ENCODE measurements around the gene FMNL2.

FMNL2 gene

DNA sequence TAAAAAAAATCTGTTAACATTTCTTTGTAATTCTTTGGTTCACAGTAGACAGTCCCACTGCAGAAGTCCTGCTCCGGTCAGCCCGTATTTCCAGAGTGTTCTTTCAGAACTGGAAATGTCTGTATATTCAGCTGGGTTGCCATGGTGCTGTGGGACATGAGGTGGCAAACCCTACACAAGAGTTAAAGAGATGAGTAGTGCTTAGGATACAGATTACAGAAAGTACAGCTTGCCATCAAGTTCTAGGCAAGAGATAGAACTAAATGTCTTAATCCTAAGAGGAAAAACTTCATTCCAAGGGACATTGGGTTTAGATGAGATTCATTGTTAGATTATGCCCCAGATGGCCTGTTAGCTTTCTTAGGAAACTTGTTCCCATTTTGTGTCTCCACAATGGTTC, 60.1 kb downstream of the FMNL2 start:
- H3K27ac ChIP-seq, result no peak overlapping the region
- TF ChIP-seq ZFX (IDR thresholded peaks at IDR 0.05; ENCODE audit: borderline replicate concordance), result no peak
- TF ChIP-seq, protein P1, sequence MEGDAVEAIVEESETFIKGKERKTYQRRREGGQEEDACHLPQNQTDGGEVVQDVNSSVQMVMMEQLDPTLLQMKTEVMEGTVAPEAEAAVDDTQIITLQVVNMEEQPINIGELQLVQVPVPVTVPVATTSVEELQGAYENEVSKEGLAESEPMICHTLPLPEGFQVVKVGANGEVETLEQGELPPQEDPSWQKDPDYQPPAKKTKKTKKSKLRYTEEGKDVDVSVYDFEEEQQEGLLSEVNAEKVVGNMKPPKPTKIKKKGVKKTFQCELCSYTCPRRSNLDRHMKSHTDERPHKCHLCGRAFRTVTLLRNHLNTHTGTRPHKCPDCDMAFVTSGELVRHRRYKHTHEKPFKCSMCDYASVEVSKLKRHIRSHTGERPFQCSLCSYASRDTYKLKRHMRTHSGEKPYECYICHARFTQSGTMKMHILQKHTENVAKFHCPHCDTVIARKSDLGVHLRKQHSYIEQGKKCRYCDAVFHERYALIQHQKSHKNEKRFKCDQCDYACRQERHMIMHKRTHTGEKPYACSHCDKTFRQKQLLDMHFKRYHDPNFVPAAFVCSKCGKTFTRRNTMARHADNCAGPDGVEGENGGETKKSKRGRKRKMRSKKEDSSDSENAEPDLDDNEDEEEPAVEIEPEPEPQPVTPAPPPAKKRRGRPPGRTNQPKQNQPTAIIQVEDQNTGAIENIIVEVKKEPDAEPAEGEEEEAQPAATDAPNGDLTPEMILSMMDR (IDR thresholded peaks at IDR 0.05), result no peak

DNA sequence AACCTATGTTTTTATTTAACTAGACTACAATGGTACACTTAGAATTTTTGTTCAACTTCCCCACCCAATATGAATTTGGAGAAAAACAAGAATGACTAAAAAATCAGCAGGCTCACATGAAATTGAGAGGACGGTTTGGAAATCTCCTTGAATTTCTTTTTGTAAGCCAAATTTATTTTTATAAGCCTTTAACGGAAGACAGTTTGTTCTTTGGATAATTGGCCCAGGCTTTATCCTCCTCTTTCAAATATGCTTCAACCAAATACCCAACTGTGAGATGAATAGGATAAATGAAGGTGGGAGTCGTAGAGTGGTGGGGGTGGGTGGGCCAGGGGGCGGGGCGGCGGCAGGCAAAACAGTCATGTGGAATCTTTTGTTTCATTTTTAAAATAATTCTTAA, 60.6 kb downstream of the FMNL2 start:
- TF ChIP-seq, protein P1 (IDR thresholded peaks at IDR 0.05), result no peak
- TF ChIP-seq ZFX (IDR thresholded peaks at IDR 0.05; ENCODE audit: borderline replicate concordance), result no peak
- H3K27ac ChIP-seq, result no peak overlapping the region

DNA sequence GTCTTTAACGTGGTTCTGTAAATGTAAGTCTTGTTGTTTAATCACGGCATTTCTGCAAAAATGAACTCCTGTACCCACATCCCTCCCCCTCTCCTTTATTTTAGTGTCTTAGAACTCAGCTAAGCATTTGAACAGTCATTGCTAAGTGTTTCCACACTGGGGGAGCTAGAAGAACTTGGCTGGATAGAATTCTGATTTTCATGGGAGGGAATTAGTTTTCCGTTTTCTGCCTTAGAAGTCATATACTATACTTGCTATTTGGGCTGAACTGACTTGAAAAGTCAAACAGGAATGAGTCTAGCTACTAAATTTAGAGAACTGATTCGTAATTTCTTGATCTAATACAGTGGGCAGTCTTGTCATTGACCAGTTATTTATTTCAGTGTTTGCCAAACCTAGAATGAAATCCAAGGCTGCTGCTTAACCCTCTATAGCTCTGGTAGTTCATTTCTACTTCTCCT, 61.1 kb downstream of the FMNL2 start:
- H3K27ac ChIP-seq, result no peak overlapping the region

DNA sequence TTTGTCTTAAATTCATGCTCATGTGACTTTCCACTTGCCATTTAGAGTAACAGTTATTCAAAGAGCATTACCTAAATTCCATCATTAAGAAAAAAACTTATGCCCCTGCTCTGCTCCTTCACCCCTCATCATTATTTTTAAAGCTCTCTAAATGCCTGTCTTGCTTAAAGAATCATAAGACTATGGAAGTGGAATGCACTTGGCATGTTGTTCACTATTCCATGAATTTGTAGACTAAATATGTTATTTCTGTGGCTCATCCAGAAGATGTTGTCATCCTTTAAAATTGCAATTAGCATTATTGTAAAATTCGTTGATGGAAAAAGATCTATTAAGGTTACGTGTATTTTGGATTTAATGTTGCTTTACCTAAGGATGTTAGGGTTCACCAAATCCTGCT, 61.8 kb downstream of the FMNL2 start:
- TF ChIP-seq, protein P1 (IDR thresholded peaks at IDR 0.05), result no peak
- TF ChIP-seq ZFX (IDR thresholded peaks at IDR 0.05; ENCODE audit: borderline replicate concordance), result no peak
- H3K27ac ChIP-seq, result no peak overlapping the region

More for the DNA sequence above, 61.1 kb downstream of the FMNL2 start:
- no peak for TF ChIP-seq ZFX (IDR thresholded peaks at IDR 0.05; ENCODE audit: borderline replicate concordance)
- TF ChIP-seq, protein P1 (IDR thresholded peaks at IDR 0.05), result no peak

DNA sequence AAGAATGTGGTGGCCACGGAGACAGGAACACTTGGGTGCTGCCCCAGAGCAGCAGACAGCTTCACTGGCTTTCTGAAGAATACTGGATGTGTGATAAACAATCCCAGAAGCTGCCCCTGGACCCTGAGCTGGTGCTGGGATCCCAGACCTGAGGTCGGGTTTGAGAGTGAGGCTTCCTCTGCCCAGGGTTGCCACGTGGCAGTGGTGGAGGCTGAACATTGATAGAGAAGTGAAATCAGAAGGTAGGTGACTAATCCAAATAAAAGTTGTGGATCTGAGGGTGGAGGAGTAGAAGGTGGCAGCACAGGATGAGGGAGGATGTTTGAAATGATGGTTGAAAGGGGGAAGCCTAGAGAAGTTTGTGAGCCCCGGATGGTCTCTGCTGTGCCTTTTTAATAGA, 64.0 kb downstream of the FMNL2 start:
- no peak for TF ChIP-seq ZFX (IDR thresholded peaks at IDR 0.05; ENCODE audit: borderline replicate concordance)
- TF ChIP-seq, protein P1 (IDR thresholded peaks at IDR 0.05), result no peak
- no peak overlapping the region for H3K27ac ChIP-seq

DNA sequence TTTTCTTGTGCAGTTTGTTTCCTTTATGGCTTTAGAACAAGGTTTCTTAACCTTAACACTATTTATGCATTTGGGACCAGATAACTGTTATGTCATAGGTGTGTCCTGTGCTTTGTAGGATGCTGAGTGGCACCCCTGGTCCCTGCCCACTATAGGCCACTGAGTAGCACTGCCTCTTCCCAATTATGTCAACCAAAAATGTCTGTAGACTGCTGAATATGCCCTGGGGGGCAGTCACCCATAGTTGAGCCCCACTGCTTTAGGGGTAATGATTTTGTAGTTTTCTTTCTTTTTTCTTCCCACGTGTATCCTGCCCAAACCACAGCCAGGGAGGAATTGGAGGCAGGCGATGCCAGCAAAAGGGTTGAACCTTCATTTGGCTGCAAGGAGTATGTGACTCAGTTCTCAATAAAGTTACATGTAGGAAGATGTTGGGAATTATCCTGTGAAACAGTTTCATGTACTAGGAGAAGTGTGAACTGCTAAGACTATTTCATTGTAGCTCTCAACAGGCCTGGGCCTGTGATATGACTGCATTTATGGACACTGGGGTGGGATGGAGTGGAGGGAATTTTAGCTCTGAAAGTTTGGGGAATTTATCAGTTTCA, 65.7 kb downstream of the FMNL2 start:
- TF ChIP-seq, protein P1 (IDR thresholded peaks at IDR 0.05), result no peak
- TF ChIP-seq ZFX (IDR thresholded peaks at IDR 0.05; ENCODE audit: borderline replicate concordance), result no peak
- no peak overlapping the region for H3K27ac ChIP-seq

DNA sequence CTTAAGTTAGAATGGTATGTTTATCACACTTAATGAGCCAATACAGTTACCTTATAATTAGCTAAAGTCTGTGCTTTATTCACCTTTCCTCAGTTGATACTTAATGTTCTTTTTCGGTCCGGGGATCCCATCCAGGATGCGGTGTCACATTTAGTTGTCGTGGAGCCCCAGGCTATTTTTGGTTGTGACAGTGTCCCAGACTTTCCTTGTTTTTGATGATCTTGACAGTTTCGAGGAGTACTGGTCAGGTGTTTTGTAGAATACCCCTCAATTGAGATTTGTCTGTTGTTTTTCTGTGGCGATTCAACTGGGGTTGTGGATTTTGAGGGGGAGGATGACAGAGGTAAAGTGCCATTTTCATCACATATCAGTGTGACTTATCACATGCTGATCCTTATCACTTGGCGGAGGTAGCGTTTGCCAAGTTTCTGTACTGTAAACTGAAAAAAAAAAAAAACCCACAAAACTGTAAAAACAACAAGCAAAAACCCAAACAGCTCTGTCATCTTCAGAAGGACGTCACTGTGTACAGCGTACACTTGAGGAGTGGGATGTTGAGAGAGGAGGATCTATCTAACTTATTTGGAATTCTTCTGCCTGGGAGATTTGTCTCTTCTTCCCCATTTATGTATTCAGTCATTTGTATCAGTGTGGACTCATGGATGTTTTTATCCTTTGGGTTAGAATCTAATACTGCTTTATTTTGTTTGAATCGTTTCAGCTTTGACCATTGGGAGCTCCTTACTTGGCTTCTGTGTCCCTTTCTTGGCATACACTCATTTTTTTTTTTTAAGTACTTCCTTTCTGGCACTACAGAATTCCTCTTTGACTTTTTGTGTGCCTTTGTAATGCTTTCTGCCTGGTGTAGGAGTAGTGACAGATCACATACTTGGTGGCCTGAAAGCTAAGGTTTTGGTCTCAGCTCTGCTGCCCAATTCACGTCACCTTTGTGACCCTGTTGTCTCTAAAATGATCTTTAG, 68.1 kb downstream of the FMNL2 start:
- TF ChIP-seq ZFX (IDR thresholded peaks at IDR 0.05; ENCODE audit: borderline replicate concordance), result no peak
- TF ChIP-seq, protein P1 (IDR thresholded peaks at IDR 0.05), result no peak
- H3K27ac ChIP-seq, result no peak overlapping the region
